ENCODE measurements around the gene ZAP70.

Gene ZAP70

DNA sequence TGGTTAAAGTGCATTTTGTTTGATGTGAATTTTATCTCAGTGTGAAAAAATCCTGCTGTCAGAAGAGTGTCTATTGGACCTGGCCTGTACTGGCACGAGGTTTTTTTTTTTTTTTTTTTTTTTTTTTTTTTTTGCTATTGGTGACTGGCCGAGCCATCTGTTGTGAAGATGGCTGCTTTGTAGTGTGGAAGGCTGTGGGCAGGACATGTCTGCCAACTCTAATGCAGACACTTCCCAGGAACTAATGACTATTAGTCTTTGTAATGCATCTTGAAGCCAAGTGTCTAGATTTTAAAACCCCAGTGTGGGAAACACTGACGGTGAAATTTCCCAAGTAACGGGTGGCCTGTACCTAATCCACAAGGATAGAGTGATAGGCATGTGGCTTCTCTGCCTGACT is 34.3 kb downstream of the ZAP70 start:
- H3K27me3 ChIP-seq (ENCODE audit: low read depth, low read length), result no peaks in the 10 kb centered on the region
- H3K27ac ChIP-seq (ENCODE audit: low read length), result no peak overlapping the region
- no peak overlapping the region for H3K4me3 ChIP-seq (ENCODE audit: low read depth in 1 of 2, low read length in 2 of 2)
- H3K4me1 ChIP-seq (ENCODE audit: control insufficient read depth in 1 of 2, insufficient read depth in 2 of 2, low read length in 2 of 2), result peaks cover 0 to 23% of the 10 kb centered on the region in 2 donors
- no peaks in the 10 kb centered on the region for H3K9me3 ChIP-seq (ENCODE audit: control insufficient read depth in 1 of 2, low read length in 2 of 2)
- H3K36me3 ChIP-seq (ENCODE audit: control insufficient read depth in 1 of 2, insufficient read depth in 2 of 2, low read length in 2 of 2), result peaks cover 3 to 11% of the 10 kb centered on the region in 2 donors

DNA sequence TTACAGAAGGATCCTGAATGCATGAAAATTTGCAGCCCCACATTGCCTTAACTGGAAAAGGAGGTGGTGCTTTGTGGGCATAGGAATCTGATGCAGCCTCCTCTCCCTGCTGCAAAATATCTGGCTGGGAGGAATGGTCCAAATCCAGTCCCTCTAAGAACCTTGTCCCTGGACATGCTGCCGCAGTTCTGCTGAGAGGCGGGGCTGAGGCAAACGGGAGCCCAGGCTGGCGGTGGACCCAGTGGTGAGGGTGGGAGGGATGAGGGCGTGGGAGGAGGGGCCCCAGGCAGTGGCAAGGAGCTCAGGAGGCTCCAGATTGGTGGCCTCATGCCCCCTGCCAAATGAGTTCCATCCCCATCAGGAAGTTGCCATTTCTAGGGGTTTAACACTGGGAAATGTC is 36.2 kb downstream of the ZAP70 start:
- no peak overlapping the region for H3K27ac ChIP-seq (ENCODE audit: low read length)
- no peak overlapping the region for H3K4me3 ChIP-seq (ENCODE audit: low read depth in 1 of 2, low read length in 2 of 2)
- peaks cover 8 to 9% of the 10 kb centered on the region in 2 donors for H3K36me3 ChIP-seq (ENCODE audit: control insufficient read depth in 1 of 2, insufficient read depth in 2 of 2, low read length in 2 of 2)
- no peaks in the 10 kb centered on the region for H3K9me3 ChIP-seq (ENCODE audit: control insufficient read depth in 1 of 2, low read length in 2 of 2)
- H3K27me3 ChIP-seq (ENCODE audit: low read depth, low read length), result no peaks in the 10 kb centered on the region
- H3K4me1 ChIP-seq (ENCODE audit: control insufficient read depth in 1 of 2, insufficient read depth in 2 of 2, low read length in 2 of 2), result peaks cover 0 to 29% of the 10 kb centered on the region in 2 donors

DNA sequence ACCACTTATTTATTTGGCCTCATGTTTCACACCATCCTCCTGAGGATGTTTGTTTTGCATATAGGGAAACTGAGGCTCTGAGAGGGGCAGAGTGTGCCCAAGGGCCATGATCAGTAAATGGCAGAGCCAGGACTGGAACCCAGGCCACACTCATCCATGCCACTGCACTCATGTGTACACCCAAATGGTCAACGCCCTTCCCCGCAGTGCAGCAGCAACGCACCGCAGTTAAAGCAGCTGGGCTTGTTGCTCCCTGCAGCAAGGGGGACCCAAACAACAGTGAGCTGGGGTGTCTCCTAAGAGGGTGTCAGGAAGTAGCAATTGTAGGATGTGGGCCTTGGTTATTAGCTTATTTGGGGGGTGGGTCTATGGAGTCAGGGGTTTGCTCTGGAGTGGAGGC is 36.6 kb downstream of the ZAP70 start:
- Histone ChIP-seq H3K27me3 (ENCODE audit: low read depth, low read length) (no peaks in the 10 kb centered on the region), H3K36me3 (ENCODE audit: control insufficient read depth in 1 of 2, insufficient read depth in 2 of 2, low read length in 2 of 2) (peaks cover 13% of the 10 kb centered on the region in 2 donors), H3K4me3 (ENCODE audit: low read depth in 1 of 2, low read length in 2 of 2) (no peak overlapping the region), H3K9me3 (ENCODE audit: control insufficient read depth in 1 of 2, low read length in 2 of 2) (no peaks in the 10 kb centered on the region), H3K27ac (ENCODE audit: low read length) (no peak overlapping the region), H3K4me1 (ENCODE audit: control insufficient read depth in 1 of 2, insufficient read depth in 2 of 2, low read length in 2 of 2) (peaks cover 0 to 28% of the 10 kb centered on the region in 2 donors)

DNA sequence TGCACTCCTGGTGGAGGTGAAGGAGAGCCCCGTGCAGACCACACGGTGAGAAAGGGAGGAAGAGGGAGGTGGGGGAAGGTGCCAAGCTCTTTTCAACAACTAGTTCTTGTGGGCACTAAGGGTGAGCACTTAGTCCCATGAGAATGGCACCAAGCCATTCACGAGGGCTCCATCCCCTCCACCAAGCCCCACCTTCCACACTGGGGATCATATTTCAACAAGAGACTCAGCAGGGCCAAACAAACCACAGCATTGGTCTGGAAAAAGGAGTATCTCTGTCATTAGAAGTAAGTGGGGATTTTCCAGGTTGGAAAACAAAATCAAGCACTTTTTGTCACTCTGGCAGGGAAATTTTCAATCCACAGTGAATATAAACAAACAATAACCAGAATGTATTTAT is 38.4 kb downstream of the ZAP70 start:
- H3K9me3 ChIP-seq (ENCODE audit: control insufficient read depth in 1 of 2, low read length in 2 of 2), result no peaks in the 10 kb centered on the region
- H3K27me3 ChIP-seq (ENCODE audit: low read depth, low read length), result no peaks in the 10 kb centered on the region
- no peak overlapping the region for H3K4me3 ChIP-seq (ENCODE audit: low read depth in 1 of 2, low read length in 2 of 2)
- peaks cover 25 to 30% of the 10 kb centered on the region in 2 donors for H3K36me3 ChIP-seq (ENCODE audit: control insufficient read depth in 1 of 2, insufficient read depth in 2 of 2, low read length in 2 of 2)
- no peak overlapping the region for H3K27ac ChIP-seq (ENCODE audit: low read length)
- H3K4me1 ChIP-seq (ENCODE audit: control insufficient read depth in 1 of 2, insufficient read depth in 2 of 2, low read length in 2 of 2), result peaks cover 0 to 21% of the 10 kb centered on the region in 2 donors

DNA sequence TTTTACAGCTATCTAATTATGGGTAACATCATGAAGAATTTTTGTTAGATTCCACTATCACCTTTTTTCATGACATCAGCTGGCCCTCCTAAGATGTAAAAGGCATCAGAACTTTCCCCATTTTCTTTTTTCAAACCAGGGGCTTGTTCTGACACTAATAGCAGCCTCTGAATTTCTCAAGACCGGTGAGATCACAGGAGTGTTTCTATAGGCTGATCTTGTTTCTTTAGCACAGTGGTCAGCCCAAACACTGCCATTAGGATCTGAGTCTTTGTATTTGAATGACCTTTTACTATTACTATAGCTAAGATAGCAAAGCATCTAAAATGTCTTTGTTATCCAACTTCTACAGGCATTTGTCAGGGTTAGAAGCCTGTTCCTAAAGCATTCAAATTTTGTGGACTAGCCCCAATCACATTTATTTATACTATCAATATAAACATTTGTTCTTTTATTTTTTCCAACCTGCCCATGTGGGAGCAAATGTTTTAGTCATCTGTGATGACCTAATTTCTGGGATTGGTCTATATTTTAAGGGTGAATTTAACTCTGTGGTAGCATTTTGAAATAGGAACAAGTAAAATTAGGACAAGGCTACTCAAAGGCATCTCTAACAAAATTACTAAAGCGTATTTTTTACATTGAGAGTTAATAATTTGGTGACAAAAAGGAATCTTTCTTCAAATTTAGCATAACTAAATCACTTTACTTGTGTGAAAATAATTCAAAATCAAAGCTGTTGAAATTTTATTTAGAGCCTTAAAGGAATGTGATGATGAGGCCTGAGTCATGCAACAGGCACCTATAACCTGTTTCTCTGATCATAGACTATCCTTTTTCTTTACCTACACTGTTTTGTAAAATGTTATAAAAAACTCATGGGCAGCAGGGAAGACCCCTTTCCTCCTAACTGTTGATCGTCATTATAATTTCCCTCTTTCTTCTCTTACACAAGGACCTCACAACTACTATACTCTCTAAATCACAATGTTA is 39.3 kb downstream of the ZAP70 start:
- H3K27me3 ChIP-seq (ENCODE audit: low read depth, low read length), result no peaks in the 10 kb centered on the region
- H3K4me1 ChIP-seq (ENCODE audit: control insufficient read depth in 1 of 2, insufficient read depth in 2 of 2, low read length in 2 of 2), result peaks cover 0 to 14% of the 10 kb centered on the region in 2 donors
- no peak overlapping the region for H3K4me3 ChIP-seq (ENCODE audit: low read depth in 1 of 2, low read length in 2 of 2)
- no peak overlapping the region for H3K27ac ChIP-seq (ENCODE audit: low read length)
- peaks cover 32 to 37% of the 10 kb centered on the region in 2 donors for H3K36me3 ChIP-seq (ENCODE audit: control insufficient read depth in 1 of 2, insufficient read depth in 2 of 2, low read length in 2 of 2)
- H3K9me3 ChIP-seq (ENCODE audit: control insufficient read depth in 1 of 2, low read length in 2 of 2), result no peaks in the 10 kb centered on the region

DNA sequence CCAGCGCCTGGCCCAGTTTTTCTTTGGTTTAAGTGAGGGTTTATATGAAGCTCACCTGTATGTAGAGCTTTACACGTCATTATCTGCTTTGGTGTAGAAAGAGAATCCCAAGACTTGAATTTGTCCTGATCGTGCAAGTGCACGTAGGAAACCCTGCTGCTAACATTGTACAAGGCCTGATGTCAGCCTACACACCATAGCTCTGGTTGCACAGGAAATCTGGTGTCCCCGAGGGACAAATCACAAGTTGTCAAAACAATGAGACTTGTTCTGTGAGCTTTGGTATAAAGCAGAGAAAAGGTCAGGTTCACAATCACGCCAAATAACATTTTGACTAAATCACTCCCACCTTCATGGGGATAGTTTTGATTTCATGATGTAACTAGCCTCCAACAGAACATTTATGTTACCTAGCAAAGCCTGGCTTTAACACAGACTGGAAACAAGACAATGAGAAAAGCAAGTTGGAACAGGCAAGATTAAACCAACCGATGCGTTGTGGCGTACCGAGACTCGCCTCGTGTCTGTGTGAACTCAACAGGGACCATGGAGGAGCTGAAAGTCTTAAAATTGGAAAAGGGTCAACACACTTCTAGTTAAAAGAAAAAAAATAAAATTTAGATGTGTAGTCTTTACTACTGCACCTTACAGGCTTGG is 41.4 kb downstream of the ZAP70 start:
- H3K4me3 ChIP-seq (ENCODE audit: low read depth in 1 of 2, low read length in 2 of 2), result no peak overlapping the region
- no peaks in the 10 kb centered on the region for H3K27me3 ChIP-seq (ENCODE audit: low read depth, low read length)
- H3K9me3 ChIP-seq (ENCODE audit: control insufficient read depth in 1 of 2, low read length in 2 of 2), result no peaks in the 10 kb centered on the region
- peaks cover 0 to 15% of the 10 kb centered on the region in 2 donors for H3K4me1 ChIP-seq (ENCODE audit: control insufficient read depth in 1 of 2, insufficient read depth in 2 of 2, low read length in 2 of 2)
- H3K36me3 ChIP-seq (ENCODE audit: control insufficient read depth in 1 of 2, insufficient read depth in 2 of 2, low read length in 2 of 2), result peaks cover 52 to 53% of the 10 kb centered on the region in 2 donors
- H3K27ac ChIP-seq (ENCODE audit: low read length), result no peak overlapping the region

DNA sequence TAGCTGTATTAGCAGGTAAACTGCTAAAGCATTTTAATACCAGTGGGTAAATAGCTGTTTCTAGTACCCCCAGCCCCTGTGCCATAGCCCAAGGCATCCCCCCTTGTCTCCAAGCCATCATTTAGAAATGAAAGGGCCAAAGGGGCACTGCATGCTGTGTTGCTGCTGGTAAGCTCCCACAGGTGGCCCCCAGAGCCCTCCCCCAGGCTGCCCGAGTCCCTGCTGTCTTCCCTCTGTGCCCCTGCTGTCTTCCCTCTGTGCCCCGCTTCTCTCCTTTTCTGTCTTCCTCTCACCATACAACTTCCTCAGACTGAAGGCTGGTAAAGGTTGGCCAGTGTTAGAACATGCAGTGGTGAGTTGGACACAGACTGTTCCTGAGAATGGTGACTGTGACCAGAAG is 42.1 kb downstream of the ZAP70 start:
- H3K4me3 ChIP-seq (ENCODE audit: low read depth in 1 of 2, low read length in 2 of 2), result no peak overlapping the region
- H3K4me1 ChIP-seq (ENCODE audit: control insufficient read depth in 1 of 2, insufficient read depth in 2 of 2, low read length in 2 of 2), result peaks cover 4 to 15% of the 10 kb centered on the region in 2 donors
- H3K27me3 ChIP-seq (ENCODE audit: low read depth, low read length), result no peaks in the 10 kb centered on the region
- H3K36me3 ChIP-seq (ENCODE audit: control insufficient read depth in 1 of 2, insufficient read depth in 2 of 2, low read length in 2 of 2), result peaks cover 59 to 60% of the 10 kb centered on the region in 2 donors
- no peak overlapping the region for H3K27ac ChIP-seq (ENCODE audit: low read length)
- H3K9me3 ChIP-seq (ENCODE audit: control insufficient read depth in 1 of 2, low read length in 2 of 2), result no peaks in the 10 kb centered on the region

DNA sequence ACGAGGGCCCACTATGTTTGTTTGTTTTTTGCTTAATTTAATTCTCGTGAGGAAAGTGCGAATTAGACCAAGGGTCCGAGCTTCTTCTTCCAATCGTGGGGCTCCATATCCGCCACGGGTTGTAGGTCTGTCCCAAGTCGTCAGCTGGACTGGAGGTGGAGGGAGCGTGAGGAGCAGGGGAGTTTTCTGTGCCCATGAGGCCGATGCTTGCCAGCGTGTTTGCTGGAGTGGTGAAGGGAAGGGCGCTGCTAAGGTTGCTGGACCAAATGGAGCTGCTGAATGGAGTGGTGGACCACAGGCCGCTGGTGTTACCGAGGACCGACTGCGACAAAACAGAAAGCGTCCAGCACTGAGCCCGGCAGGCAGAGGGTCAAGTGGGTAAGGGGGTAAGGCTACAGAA is 43.7 kb downstream of the ZAP70 start:
- Histone ChIP-seq H3K4me1 (ENCODE audit: control insufficient read depth in 1 of 2, insufficient read depth in 2 of 2, low read length in 2 of 2) (peaks cover 4 to 10% of the 10 kb centered on the region in 2 donors), H3K9me3 (ENCODE audit: control insufficient read depth in 1 of 2, low read length in 2 of 2) (no peaks in the 10 kb centered on the region), H3K27ac (ENCODE audit: low read length) (no peak overlapping the region), H3K36me3 (ENCODE audit: control insufficient read depth in 1 of 2, insufficient read depth in 2 of 2, low read length in 2 of 2) (peaks cover 68 to 70% of the 10 kb centered on the region in 2 donors), H3K4me3 (ENCODE audit: low read depth in 1 of 2, low read length in 2 of 2) (no peak overlapping the region), H3K27me3 (ENCODE audit: low read depth, low read length) (no peaks in the 10 kb centered on the region)

DNA sequence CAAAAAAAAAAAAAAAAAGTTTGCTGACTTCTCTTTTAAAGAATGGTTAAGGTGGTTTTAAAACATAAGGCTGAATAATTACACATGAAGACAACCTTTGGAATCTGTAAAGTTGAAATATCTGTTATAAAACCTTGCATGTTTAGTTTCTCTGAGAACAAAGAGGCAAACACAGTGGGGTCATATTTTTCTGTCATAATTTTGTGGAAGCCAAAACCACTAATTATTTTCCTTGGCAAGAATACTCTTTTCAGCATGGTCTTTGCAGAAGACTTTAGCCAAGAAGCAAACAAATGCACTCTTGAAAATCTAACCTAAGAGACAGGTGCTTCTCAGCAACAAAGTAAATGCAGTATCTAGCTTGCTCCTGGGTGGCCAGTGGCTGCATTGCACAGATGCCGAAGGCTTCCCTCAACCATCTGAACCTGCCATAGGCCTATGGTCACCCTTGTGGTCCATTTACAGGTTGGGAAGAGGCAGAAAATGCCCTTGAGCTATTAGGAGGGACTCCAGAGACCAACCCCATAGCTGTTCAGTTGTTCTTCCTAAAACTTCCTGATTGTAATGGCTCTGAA is 44.8 kb downstream of the ZAP70 start:
- H3K9me3 ChIP-seq (ENCODE audit: control insufficient read depth in 1 of 2, low read length in 2 of 2), result no peaks in the 10 kb centered on the region
- no peak overlapping the region for H3K27ac ChIP-seq (ENCODE audit: low read length)
- H3K4me3 ChIP-seq (ENCODE audit: low read depth in 1 of 2, low read length in 2 of 2), result no peak overlapping the region
- no peaks in the 10 kb centered on the region for H3K27me3 ChIP-seq (ENCODE audit: low read depth, low read length)
- peaks cover 72 to 77% of the 10 kb centered on the region in 2 donors for H3K36me3 ChIP-seq (ENCODE audit: control insufficient read depth in 1 of 2, insufficient read depth in 2 of 2, low read length in 2 of 2)
- H3K4me1 ChIP-seq (ENCODE audit: control insufficient read depth in 1 of 2, insufficient read depth in 2 of 2, low read length in 2 of 2), result peaks cover 4 to 7% of the 10 kb centered on the region in 2 donors

DNA sequence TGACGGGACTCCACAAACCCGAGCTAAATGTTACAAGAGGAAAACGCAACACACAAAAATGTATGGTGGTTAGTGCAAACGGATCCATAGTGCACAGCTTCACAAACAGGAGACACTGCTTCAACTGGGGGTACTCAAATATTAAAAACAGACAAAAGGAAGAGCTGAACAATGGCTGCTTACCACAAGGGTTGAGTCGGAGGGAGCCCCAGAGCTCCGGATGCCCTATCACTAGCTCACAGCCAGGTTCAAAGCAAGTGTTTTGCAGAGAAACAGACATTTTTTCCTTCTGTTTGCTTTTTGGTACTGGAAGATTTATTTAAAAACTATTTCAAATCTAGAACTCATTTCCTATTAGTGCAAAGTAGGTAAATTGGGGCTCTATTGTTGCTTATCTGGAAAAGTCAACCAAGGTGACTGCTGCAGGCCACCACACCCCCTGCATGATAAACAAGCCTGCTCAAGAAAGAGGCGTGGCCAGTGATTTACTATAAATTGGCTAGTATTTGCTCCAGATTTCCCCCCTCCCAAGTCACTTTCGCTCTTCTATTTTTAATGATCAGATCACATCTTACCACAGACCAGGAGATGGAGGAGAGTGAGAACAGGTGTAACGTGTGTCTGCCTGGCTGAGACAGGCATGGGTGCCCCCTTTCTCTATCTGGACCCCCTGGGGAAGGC is 46.5 kb downstream of the ZAP70 start:
- Histone ChIP-seq H3K4me1 (ENCODE audit: control insufficient read depth in 1 of 2, insufficient read depth in 2 of 2, low read length in 2 of 2) (peaks cover 4% of the 10 kb centered on the region in 2 donors), H3K9me3 (ENCODE audit: control insufficient read depth in 1 of 2, low read length in 2 of 2) (no peaks in the 10 kb centered on the region), H3K27me3 (ENCODE audit: low read depth, low read length) (no peaks in the 10 kb centered on the region), H3K27ac (ENCODE audit: low read length) (no peak overlapping the region), H3K36me3 (ENCODE audit: control insufficient read depth in 1 of 2, insufficient read depth in 2 of 2, low read length in 2 of 2) (peaks cover 82 to 88% of the 10 kb centered on the region in 2 donors), H3K4me3 (ENCODE audit: low read depth in 1 of 2, low read length in 2 of 2) (no peak overlapping the region)
